H1 (cell line): Measurements from ENCODE around the gene WWP2. TPM values are rescaled to one million over a fixed set of nuclear protein-coding genes. Genes with fewer than 3 reads are reported as not detected.

Source experiments
- CREB1 ChIP-seq: IDR thresholded peaks from 2 replicates; pipeline ENCODE4 v1.6.1; 2012; ENCODE audit warnings: inconsistent platforms
- GABPA ChIP-seq: IDR thresholded peaks from 2 replicates; pipeline ENCODE4 v1.6.1; 2011; ENCODE audit warnings: mild to moderate bottlenecking, low read length, moderate library complexity, borderline replicate concordance; ENCODE audit not compliant: insufficient read depth
- HDAC2 ChIP-seq, 2 experiments: fragments of 300-600 bp in 1 of 2; sonication (generic) in 1 of 2; IDR thresholded peaks; 2 replicates each; pipeline ENCODE4 v1.6.1; 2011 to 2012; ENCODE audit warnings: low read depth in 2 of 2, low read length in 2 of 2, mild to moderate bottlenecking in 2 of 2, moderate library complexity in 2 of 2, borderline replicate concordance in 1 of 2, inconsistent platforms in 1 of 2
- JUND ChIP-seq: IDR thresholded peaks from 2 replicates; pipeline ENCODE4 v1.6.1; 2011; ENCODE audit warnings: mild to moderate bottlenecking, improper control_type of control experiment, low read length
- KDM4A ChIP-seq: IDR thresholded peaks from one replicate; pipeline ENCODE4 v1.7.1; 2012; ENCODE audit warnings: low read depth, mild to moderate bottlenecking, moderate library complexity, low read length, inconsistent platforms; ENCODE audit not compliant: severe bottlenecking
- MAFK ChIP-seq: IDR thresholded peaks from 2 replicates; pipeline ENCODE4 v1.6.1; 2012; ENCODE audit warnings: low read depth, mild to moderate bottlenecking, improper control_type of control experiment, low read length
- NANOG ChIP-seq: IDR thresholded peaks from 2 replicates; pipeline ENCODE4 v1.6.1; 2011; ENCODE audit warnings: low read length, low read depth, mild to moderate bottlenecking, inconsistent platforms; ENCODE audit not compliant: insufficient read depth, poor library complexity, severe bottlenecking
- SP1 ChIP-seq: IDR thresholded peaks from 2 replicates; pipeline ENCODE4 v1.6.1; 2011; ENCODE audit warnings: low read depth, low read length
- polyA plus RNA-seq, 7 experiments: library from polyadenylated mRNA; depleted of rRNA in 3 of 7; stranded (reverse) in 5 of 7; unstranded in 2 of 7; fragments of >200 nt in 5 of 7; fragments of 200-250 nt in 2 of 7; gene quantifications; 1 replicate in 5 of 7; 2 replicates in 1 of 7; 4 replicates in 1 of 7; pipeline versions ENCODE4 v1.2.1 to v1.2.3, GENCODE V29; 2011 to 2013; ENCODE audit warnings: missing spikeins in 2 of 7, mixed read lengths in 2 of 7
- total RNA-seq: library from RNA; stranded (reverse); fragmentation: NEBNext Ultra II Directional; extraction: Animal tissue kit (Norgen Biotek cat#: 25700); gene quantifications from 2 replicates; pipeline ENCODE4 v1.2.1, GENCODE V29; 2021

The WWP2 gene
- total and polyA plus RNA-seq, 2 of the 8 experiments (the other 6 are each of a cell fraction or from before 2014, with no cell fraction given) = 14.1 to 42.2 TPM

- TF ChIP-seq KDM4A (no peak), GABPA (no peak), JUND (no peak), NANOG (no peak), SP1 (no peak), HDAC2 (IDR thresholded peaks at IDR 0.05; ENCODE audit: borderline replicate concordance in 1 of 2, low read depth in 2 of 2, low read length in 2 of 2) (no peak), CREB1 (no peak), MAFK (no peak)
Measured at GRCh38 chr16:69917311-69917710, 155.2 kb downstream of the WWP2 start (continued).
